Stimulated activated CD4-positive, alpha-beta T cell treated with anti-CD3 and anti-CD28 coated beads, Interleukin-2, amount 100 ng/mL, for 24 hours (primary cell): ENCODE data around the gene PRDM1.

ENCODE experiments used
- DNase-seq, 2 donors: peaks; one replicate each; pipeline ENCODE4 v3.0.0-alpha.2; 2020

The PRDM1 gene

DNA sequence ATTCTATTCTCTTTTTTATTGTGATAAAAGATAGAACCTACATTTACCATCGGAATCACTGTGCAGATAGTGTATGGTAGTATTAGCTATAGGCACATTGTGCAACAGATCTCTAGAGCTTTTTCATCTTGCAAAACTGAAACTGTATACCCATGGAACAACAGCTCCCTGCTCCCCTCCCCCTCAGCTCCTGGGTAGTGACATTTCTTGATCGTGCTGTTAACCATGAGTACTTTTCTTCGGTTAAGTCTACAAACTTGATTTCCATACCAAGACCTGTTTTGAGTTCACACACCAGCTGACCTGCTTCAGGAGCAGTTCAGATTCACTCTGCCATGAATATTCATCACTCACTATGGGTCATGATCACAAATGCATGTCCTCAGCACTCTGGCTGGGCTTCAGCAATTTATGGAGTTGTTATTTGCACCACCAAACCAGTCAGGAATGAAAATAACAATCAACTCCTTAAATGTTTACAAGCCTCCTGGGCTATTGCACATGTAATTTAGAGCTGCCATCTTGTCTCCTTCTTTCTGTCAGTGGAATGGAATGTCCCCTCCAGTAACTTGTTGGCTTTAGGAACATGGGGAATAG, 32.8 kb downstream of the PRDM1 start:
- DNase-seq: peak in 1 of 2 donors; percentile 37

DNA sequence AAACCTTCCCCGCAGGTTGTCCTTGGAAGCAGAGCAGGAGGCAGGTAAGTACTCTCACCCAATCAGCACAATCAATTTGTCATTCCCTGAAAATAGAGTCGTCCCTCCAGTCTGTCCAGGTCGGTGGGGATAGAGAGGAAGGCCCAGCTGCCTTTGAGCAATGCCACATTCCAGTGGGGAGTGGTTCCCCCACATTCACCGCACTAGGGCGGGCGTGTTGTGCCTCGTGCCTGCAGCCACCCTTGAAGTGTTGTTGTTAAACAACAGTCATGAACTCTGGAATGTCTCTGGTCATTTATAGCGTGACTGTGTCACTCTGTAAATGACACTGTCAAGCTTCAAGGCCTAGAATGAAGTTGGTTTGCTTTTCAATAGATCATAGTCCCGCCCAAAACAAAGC, 33.4 kb downstream of the PRDM1 start:
- no peak for DNase-seq

DNA sequence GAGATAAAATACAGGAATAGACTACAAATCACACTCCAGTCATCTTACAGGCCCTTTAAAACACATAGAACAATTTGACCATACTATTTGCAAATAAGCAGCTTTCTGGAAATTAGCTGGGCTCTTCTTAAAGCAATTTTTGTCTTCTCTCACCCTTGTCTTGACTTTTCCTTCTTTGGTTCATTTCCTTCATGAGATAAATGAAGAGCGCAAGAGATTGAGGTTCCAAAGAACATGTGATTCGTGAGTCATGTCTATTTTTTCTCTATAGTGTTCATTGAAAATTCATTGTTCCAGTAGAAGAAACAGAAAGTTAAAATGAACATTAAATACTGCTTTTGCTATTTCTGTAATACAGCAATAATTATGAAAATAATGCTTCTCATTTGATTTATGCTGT, 33.9 kb downstream of the PRDM1 start:
- no peak for DNase-seq

DNA sequence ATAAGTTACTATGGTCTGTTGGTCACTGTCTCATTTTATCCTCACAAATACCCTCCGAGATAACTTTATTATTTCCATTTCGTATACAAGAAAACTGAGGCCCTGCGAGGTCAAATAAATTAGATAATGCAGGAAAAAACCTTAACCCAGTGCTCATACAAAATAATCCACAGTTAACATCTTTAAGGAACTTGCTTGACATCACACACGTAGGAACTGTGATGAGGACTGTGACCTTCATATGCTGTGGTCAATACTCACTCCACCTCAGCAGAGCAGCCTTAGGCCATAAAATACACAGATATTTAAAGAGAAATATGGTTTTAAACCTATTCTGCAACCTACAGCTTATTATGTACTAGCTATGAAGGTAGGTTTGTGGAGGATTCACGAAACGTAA, 34.3 kb downstream of the PRDM1 start:
- no peak for DNase-seq

DNA sequence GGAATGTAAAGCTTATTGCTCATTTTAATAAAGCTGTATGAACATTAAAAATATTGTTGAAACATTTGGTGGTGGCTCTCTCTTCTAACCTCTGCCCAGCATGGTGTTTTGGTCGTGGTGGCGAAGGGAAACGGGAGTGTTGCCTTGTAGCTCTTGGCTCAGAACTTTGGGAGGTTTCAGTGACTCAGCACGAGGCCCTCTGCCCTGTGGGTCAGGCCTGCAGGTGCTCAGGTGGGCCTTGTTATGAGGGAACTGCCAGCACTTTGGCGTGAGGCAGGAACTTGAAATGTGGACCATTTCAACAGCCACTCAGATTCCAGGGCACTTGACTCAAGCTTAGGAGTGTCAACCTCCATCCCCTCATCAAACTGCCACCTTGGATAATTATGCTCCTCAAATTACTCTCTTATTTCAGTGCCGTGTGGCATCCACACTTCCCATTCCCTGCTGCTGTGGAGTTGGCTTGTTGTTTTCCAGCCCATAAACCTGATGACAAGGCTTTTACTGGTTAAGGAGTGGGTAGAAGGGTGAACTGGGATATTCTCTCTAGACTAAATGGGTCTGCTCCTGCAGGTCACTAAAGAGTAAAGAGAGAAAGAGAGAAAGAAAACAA, 36.3 kb downstream of the PRDM1 start:
- DNase-seq: no peak

DNA sequence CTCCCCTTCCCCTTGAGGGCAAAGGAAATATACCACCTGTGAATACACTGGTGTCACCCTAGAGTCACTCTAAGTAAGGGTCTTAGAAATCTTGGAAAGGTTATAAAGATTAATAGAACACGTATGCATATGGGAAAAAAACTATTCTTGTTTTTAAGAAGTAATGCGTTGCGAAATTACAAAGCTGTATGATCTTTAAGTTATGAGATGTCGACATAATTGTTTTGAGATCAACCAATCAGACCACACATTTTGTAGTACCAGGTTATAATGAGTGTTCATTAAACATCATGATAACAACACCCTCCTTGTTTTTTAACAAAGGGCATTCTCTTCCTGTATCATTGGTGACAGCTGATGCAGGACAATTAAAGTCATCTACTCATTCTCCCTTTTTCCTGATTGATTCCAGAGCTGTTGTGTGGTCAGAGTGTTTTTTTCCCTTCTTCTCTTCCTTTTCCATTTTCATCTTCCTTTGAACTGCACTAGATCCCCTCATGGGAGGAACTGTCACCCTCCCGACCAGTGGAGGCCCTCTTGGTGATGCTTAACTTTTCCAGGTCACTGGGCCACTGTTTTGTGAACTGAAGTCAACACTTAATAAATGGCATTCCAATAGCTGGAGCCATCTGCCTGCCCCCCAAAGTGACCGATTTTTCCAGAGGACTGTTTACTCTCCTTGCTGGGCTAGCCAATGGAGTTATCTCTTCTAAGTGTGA, 37.0 kb downstream of the PRDM1 start:
- no peak for DNase-seq

DNA sequence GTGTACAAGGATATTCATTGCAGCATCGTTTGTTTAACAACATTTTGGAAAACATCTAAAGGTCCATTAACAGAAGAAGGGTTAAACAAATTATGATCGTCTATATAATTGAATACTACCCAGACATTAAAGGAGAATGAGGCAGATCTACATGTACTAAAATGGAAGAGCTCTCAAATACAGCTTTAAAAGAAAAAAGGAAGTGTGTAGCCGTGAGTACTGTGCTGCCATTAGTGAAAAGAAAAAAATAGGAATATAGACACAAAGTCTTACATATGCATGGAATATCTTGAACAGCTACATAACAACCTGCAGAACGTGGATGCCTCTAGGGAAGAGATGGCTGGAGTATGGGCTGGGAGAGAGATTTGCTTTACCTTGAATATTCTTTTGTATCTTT, 37.9 kb downstream of the PRDM1 start:
- no peak for DNase-seq

DNA sequence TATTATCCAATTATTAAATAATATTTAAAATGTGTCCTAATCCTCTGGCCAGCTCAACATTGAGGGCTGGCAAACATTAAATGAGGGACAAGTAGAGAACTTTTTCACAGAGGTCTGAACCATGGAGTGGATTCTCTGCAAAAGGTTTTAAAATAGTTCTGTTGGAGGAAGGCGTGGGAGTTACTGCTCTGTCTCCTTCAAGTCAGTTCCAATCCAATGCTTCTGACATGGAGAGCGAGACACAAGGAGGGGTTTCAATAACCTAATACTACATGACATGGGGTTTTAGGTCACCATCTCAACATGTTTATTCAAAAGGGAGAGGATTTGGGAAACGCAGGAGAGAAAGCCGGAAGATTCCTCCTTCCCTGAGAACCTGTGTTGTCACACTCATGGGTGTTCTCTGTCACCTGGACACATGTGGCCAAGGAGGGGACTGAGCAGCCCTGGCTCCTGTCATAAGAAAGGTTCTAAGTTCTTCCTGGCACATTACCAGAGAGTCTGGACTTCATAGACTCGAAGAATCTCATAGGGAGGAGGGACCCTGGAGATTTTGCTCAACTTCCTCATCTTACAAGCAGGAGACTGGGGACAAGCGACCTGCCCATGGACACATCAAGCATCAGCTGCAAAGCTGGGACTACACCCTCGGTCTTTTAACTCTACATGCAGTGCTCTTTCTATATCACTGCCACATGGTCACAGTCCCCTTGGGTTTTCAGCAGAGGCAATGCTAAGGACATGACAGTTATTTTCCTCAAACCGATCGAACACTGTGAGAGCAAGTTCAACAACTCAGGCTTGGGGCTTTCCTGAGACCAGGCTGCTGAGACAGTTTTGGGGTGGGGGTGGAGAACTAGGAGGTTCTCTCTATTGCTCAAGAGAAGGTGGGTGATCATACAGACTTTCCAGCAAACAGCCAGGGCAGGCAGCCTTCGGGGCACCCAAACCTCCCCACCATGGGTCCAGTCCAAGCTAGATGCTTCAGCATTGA, 38.6 kb downstream of the PRDM1 start:
- no peak for DNase-seq

DNA sequence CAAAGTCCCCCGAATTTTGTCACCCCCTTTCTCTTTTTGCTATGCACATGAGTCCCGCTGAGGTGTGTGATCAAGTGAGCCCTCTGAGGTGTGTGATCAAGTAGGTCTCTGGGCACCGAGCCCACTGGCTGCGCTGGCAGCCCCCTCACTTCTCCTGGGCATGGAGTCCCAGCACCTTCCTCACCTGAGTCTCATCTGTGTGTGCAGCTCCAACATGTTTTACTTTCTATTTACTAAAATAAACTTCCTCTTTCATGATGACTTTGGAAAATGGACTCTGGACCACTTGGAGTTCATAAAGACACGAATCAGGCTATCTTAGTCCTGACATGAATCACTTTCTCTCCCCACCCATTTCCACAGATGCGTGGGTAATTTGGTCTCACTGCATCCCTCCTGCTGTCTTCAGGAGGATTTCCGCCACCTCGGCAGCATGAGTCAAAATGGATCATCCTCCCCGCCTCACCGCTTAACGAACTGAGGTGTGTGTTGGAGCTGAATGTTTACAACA, 39.8 kb downstream of the PRDM1 start:
- peak; percentile 46 to 54 for DNase-seq

DNA sequence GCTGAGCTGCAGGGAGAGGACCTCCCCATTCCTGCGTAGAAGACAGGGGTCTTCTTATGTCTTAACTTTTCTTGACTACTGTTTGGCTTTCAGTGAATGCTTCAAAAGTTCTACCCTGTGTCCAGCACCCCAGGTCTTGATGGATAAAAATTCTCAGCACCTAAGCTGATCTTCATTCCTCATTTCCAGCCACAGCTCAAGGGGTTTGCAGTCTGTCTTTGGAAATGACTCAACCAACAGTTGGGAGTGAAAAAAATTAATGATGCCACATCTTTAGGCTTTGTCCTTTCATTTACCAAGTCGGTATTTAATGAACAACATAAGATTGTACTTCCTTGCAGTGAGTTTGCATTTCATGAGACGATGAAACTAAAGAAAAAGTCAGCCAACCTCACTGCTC, 40.3 kb downstream of the PRDM1 start:
- no peak for DNase-seq

DNA sequence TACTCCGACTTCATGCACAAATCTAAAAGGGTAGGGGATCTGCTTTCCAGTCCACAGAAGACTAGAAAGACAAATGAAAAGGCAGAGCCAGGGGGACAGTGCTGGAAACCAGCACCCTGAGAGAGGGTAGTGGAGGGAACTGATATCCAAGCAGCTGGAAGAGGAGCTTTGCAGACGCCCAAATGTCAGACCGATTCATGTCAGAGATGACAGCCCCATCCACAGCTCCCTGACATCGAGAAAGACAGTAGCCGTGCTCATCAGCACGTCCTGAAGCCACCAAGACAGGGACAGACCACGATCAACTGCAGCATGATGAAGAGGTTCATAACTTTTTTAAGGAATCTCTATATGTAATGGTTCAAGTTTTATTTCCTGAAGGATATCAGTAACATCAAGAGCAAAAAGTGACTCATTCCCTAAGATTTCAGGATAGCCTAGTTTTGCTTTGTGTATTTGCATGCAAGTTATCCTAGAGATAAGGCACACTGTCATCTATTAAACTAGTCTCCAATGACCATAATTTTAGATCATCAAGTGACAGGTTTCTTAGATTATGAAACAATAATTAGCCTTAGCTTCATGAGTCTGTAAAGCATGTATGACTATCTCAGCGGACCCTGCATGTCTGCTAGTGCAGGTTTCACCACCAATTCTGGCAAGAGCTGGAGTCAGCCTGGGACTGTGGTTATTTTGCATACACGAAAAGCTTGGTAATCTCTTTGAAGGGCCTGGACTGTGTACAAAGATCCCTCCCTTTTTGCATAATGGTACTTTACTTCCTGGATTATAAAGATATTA, 43.0 kb downstream of the PRDM1 start:
- no peak for DNase-seq

DNA sequence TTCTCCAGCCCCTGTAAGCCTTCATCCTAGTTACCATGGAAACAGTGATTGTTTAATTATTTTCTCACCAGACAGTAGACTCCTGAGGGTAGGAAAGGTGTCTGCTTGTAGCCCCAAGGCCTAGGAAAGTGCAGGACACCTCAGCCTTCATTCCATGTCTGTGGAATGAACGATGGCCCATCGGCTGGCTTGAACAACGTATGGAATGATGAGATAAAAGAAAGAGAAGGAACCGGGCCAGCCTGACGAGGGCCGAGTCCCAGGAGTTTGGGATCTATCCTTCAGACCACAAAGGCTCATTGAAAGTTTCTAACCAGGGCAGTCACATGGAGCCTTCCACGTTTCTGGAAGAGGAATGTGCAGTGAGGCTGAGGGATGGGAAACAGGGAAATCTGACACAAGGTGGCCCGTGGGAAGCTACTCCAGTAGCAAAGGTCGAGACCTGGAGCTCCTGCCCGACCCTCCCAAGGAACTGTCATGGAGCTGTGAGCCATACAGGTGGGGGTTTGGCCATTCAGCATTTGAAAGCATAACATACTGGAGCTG, 46.1 kb downstream of the PRDM1 start:
- DNase-seq: no peak

DNA sequence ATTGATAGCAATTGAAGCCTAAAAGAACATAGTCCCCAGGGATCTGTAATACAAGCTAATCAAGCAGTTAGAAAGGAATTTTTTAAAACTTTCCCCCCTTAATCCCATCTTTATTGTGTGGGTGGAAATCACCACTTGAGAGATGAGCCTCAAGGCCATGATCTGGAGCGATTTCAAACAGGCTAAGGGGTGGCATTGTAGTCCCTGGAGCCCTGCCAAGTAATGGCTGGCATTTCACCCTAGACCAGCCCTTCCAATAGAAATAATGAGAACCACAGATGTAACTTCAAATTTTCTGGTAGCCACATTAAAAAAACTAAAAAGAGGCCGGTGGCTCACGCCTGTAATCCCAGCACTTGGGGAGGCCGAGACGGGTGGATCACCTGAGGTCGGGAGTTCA, 46.9 kb downstream of the PRDM1 start:
- DNase-seq: no peak

DNA sequence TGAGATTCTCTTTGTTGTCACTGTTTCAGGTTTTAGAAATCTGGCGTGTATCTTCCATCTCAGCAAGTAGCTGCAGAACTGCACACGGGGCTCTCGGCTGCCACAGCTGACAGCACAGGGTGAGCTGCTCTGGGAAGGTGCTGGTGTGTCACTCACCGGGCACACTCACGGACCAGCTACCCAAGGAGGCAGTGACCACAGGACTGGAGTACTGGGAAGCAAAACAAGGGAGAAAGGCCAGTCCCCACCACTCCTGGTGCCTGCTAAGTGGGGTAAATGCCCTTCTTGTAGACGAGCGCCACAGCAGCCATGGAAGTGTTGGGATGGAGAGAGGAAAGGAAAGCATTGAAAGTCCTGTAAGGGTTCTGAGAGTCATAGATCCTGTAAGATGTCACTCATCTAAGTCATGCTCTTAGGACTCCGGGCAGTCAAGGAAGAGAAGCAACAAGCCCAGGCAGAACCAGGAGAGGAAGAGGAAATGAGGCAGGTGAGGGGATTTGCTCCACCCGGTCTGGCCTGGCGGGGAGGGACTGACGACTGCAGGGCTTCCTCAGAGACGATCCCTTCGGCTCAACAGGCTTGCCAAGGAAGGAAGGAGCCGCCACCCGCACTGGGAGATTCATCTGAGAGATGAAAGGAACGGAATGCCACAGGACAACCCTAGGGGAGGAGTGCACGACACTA, 48.1 kb downstream of the PRDM1 start:
- no peak for DNase-seq

DNA sequence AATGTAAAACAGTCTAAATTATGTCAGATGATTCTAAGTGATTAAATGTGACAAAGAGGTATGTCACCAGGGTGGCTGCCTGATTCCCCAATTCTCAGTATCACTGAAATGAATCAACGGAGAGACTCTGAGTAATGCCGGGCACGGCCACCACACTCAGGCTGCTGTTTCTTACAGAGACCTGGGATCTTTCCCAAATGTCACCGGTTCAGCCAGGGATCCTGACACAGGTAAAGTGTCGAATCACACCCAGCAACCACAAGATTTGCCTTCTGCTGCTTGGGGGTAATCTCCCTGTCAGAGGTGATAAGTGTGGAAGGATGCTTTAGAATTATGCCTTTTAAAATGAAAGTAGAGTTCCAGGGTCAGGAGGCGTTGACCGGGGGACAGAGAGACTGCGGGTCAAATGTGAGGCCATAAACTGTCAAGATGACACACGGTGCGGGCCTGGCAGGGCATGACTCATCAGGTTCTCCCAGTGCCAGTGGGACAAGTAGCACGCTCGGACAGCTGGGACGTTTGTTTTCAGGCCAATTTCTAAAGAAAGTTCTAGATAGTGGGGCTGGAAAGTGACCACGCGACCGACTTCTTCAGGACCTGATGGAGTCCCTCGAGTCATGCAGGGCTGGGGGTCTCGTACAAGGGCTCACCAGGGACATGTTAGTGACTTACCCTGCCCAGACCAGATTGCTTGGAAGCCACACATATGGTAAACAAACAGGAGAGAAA, 48.9 kb downstream of the PRDM1 start:
- DNase-seq: no peak

DNA sequence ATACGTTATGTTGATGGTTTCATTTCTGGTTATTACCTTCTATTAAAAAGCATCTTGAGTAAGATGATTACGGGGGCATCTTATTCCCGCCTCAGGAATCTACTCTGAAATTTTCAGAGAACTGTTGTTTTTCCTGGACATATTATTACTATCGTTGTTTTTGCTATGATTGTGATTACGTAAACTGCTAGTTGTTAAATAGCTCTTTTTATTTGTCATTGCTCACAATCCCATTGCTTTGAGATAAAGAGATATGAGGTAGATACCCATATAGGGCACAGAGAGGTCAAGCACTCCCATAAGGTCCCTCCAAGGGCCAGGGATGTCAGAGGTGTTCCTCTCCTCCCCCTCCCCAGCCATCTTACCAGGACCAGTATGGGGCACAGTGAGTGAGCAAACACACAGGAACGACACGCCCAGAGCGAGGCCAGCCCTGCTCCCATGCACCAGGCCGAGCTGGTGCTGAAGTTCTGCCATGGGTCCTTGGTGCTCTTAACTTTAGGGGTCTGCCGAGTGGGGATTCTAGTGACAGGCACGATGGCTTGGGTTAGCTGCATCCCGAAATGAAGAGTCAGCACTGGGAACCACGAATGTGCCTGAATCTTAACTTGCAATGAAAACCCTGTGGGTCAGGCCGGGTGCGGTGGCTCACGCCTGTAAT, 49.9 kb downstream of the PRDM1 start:
- DNase-seq: no peak

DNA sequence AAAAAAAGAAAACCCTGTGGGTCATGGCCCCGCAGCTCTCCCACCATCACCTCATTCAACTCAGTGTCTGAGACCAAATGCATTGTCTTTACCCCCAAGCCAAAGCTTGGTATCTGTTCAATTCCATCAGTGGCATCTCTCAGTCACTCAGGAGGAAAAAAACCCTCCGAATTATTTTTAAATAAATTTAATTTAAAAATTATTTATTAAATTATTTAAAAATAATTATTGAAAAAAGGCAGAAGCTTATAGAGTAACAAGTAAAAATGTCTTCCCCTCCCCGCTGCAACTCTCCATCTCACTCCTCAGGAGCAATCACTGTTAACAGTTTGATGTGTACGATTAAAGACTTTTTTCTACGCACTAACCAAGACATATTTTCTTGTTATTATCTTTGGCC, 50.7 kb downstream of the PRDM1 start:
- no peak for DNase-seq

DNA sequence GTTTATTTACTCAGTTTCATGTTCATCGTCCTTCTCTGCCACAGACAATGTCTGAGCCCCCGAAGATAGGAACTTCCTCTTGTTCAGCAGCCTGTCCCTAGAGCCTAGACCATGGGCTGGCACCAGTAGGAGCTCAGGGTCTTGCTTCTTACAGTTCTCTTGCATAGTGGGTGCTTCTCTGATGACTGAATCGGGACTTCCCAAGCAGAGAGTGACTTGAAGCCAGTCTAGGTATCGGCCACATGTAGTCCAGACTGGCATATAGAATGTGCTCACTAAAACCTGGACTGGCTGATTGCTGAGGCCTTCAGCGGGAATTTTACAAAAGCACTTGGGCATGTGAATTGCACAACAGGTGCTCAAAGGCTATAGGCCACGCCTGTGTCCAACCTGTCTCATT, 52.0 kb downstream of the PRDM1 start:
- no peak for DNase-seq

DNA sequence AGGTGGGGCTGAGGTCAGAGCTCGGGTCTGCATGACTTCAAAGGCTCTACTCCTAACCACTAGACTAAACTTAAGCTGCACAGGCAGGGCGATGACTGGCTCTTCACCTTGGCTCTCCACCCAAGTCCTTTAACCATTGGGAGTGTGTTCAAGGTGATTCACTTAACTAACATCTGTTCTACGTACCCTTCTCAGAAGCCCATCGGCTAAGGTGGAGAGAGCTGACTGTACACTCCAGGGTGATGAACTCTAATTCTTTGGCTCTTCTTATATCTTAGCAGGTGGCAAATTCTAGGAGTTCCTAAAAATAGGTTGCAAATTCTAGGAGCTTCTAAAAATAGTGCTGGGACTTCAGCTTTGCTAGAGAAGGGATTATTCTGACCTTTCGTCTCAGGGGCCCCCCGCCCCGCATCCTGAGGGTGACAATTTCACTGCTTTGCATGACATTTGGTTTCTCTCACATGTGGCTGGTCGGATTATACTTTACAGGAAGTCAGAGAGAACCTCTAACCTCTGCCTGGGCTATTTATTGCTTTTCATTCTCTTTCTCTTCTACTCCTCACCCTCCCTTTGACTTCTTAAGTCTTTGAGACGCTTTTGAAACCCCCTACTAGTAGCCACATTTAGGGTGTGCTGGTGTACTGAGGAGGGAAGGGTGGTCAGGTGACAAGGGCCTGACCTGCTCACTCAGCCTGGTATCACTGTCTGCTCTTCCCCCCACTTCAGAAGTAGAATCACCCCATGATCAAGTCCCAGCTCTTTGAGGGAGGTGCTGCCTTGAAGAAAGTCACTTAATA, 55.5 kb downstream of the PRDM1 start:
- DNase-seq: peak; percentile 50 to 58
